GM10847 (cell line): ENCODE results near the gene NISCH.

Experiments
- POLR2A ChIP-seq: IDR thresholded peaks from 2 replicates; pipeline ENCODE4 v1.6.1; 2011; ENCODE audit not compliant: insufficient read length; ENCODE audit errors: extremely low read depth

NISCH gene

GRCh38 chr3:52441091-52441771, 14.2 kb upstream of the NISCH start:
- no peak for TF ChIP-seq POLR2A

GRCh38 chr3:52441772-52442332, 13.6 kb upstream of the NISCH start:
- TF ChIP-seq POLR2A = no peak

GRCh38 chr3:52442409-52443267, 12.8 kb upstream of the NISCH start:
- no peak for TF ChIP-seq POLR2A

- TF ChIP-seq POLR2A = no peak
These were observed 12.2 kb upstream of the NISCH start for GRCh38 chr3:52443268-52443610.

GRCh38 chr3:52443791-52444687, 11.4 kb upstream of the NISCH start:
- no peak for TF ChIP-seq POLR2A

- no peak for TF ChIP-seq POLR2A
These were observed 10.3 kb upstream of the NISCH start, which contains the start of gene SEMA3G for GRCh38 chr3:52444860-52445793. TSS of gene SEMA3G (minus strand) at chr3:52445103. CDS start at chr3:52445027, 76 bp downstream.

GRCh38 chr3:52446042-52446441, 9.4 kb upstream of the NISCH start:
- TF ChIP-seq POLR2A = no peak

- TF ChIP-seq POLR2A = no peak
These were observed 8.5 kb upstream of the NISCH start for GRCh38 chr3:52446631-52447511.

- TF ChIP-seq POLR2A = no peak
These were observed 7.7 kb upstream of the NISCH start for GRCh38 chr3:52447512-52448355.

- TF ChIP-seq POLR2A = no peak
These were observed 4.7 kb upstream of the NISCH start for GRCh38 chr3:52450489-52451236.

GRCh38 chr3:52451237-52452083, 3.9 kb upstream of the NISCH start:
- no peak for TF ChIP-seq POLR2A

- no peak for TF ChIP-seq POLR2A
These were observed 3.3 kb upstream of the NISCH start for GRCh38 chr3:52452126-52452525.
